Activated CD4-positive, alpha-beta T cell treated with anti-CD3 and anti-CD28 coated beads, Interleukin-2, amount 50 U/mL, for 16 hours (primary cell): ENCODE results near the gene SNAI3.

Experiments used
- DNase-seq: peaks from one replicate; pipeline ENCODE4 v3.0.0-alpha.2; 2020

Gene SNAI3

GRCh38 chr16:88631920-88632586, 54.3 kb downstream of the SNAI3 start:
- DNase-seq, result no peak

GRCh38 chr16:88631384-88631783, 54.9 kb downstream of the SNAI3 start:
- no peak for DNase-seq

GRCh38 chr16:88630941-88631340, 55.4 kb downstream of the SNAI3 start:
- no peak for DNase-seq

- no peak for DNase-seq
These were observed 55.9 kb downstream of the SNAI3 start for GRCh38 chr16:88630433-88630832.

- DNase-seq, result no peak
These were observed 56.5 kb downstream of the SNAI3 start for GRCh38 chr16:88629835-88630234.

GRCh38 chr16:88628512-88628974, 57.8 kb downstream of the SNAI3 start:
- no peak for DNase-seq
